ENCODE results near the gene NXPH4.

NXPH4 gene

GRCh38 chr12:57240066-57240921, 23.7 kb downstream of the NXPH4 start:
- FAIRE-seq (no peak), DNase-seq (ENCODE audit: insufficient read length, low spot score) (peak; percentile 57)
- no peak for TF ChIP-seq CTCF (IDR thresholded peaks at IDR 0.05; ENCODE audit: insufficient read depth, missing control alignments)

DNA sequence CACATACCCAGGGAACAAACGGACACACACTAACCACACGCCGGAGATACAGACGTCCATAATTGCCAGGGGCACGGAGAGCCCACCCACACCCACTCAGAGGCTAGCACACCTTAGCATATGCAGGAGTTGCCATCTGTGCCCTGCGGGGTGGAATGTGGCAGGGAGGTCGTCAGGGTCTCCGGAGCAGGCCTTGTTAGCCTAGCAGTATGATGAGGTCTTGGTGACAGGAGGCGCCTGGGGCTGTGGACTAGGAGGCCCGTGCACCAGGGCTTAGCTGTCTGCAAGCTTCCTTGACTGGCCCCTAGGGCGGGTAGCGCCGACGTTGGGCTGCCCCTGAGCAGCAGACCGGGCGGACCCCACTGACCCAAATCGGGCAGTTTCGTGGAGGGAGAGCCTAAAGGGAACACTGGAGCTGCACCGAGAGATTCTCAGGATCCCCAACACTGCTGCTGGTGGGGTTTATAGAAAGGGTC, 24.4 kb downstream of the NXPH4 start:
- DNase-seq (ENCODE audit: insufficient read length, low spot score) (no peak), FAIRE-seq (no peak)
- TF ChIP-seq CTCF (IDR thresholded peaks at IDR 0.05; ENCODE audit: insufficient read depth, missing control alignments), result no peak

DNA sequence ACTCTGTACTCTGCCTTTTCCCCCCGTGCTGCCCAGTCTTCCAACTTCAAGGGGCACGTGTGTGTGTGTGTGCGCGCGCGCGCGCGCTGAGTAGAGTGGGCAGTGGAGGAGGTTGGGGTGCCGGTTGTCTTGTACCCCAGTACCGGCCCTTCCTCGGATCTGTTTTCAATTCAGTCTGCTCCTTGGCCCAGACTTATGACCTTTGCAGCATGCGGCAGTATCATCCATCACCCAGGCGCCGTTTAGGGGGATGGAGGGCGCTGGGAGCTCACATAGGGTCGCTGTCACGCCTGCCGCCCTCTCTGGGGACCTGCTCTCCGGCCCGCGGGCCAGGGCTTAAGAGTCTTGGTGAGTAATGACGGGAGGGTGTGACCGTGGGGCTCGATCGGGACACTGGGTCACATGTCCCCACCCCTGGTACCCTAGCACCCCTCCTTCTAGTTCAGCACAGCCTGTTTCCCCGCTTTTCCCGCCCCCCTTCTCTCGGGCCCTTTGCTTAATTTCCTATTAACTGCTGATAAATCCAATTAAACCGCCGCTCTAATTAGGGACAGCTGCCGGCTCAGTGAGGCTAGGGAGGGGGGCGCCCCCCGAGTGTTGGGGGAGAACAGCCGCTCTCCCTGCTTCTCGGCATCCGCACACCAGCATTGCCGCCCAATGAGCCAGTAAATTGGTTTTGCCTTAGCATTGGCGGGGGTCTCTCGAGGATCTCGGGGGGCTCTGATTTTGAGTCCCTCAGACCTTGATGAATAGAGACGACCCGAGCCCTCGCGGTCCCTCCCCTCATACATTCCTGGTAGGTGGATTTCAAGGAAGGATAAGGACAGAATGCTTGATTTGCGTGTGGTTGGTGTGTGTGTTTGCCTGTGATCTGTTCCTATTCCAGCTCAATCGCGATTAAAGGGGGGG, 25.1 kb downstream of the NXPH4 start:
- FAIRE-seq, result no peak
- DNase-seq (ENCODE audit: insufficient read length, low spot score), result peak; percentile 51
- TF ChIP-seq CTCF (IDR thresholded peaks at IDR 0.05; ENCODE audit: insufficient read depth, missing control alignments), result no peak

DNA sequence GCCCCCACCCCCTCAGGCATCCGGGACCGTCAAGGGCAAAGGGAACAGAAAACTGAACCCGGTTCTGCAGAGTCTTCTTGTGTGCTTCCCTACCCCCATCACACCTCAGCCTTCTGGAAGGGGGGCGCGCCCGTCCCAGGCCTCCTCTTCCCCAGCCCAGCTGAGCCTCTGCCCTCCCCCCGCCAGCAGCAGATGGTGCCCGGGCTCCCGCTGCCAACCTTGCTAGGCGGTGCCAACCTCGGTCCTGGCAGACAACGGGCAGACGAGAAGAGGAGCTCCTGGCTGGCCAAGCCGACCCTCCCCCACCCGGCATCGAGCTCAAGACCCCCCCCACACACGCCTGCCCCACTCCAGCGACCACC, 25.7 kb downstream of the NXPH4 start:
- no peak for FAIRE-seq
- no peak for TF ChIP-seq CTCF (IDR thresholded peaks at IDR 0.05; ENCODE audit: insufficient read depth, missing control alignments)
- no peak for DNase-seq (ENCODE audit: insufficient read length, low spot score)

GRCh38 chr12:57242691-57243454, 26.3 kb downstream of the NXPH4 start:
- FAIRE-seq (no peak), DNase-seq (ENCODE audit: insufficient read length, low spot score) (peak; percentile 74)
- TF ChIP-seq CTCF (IDR thresholded peaks at IDR 0.05; ENCODE audit: insufficient read depth, missing control alignments), result peak; percentile 73

- peak; percentile 87 for TF ChIP-seq CTCF (IDR thresholded peaks at IDR 0.05; ENCODE audit: insufficient read depth, missing control alignments)
- FAIRE-seq (no peak), DNase-seq (ENCODE audit: insufficient read length, low spot score) (peak; percentile 96)
Observed at GRCh38 chr12:57243521-57244311, 27.1 kb downstream of the NXPH4 start.
